ENCODE results near the gene SLC35A1.
A peak's percentile ranks its signal among the peaks of the same experiment; 100 is the strongest.
"Not testable (repeated sequence)": the region's sequence is repeated elsewhere in the genome, so short reads cannot be mapped to it uniquely, and the experiment has no call there.

SLC35A1 gene

DNA sequence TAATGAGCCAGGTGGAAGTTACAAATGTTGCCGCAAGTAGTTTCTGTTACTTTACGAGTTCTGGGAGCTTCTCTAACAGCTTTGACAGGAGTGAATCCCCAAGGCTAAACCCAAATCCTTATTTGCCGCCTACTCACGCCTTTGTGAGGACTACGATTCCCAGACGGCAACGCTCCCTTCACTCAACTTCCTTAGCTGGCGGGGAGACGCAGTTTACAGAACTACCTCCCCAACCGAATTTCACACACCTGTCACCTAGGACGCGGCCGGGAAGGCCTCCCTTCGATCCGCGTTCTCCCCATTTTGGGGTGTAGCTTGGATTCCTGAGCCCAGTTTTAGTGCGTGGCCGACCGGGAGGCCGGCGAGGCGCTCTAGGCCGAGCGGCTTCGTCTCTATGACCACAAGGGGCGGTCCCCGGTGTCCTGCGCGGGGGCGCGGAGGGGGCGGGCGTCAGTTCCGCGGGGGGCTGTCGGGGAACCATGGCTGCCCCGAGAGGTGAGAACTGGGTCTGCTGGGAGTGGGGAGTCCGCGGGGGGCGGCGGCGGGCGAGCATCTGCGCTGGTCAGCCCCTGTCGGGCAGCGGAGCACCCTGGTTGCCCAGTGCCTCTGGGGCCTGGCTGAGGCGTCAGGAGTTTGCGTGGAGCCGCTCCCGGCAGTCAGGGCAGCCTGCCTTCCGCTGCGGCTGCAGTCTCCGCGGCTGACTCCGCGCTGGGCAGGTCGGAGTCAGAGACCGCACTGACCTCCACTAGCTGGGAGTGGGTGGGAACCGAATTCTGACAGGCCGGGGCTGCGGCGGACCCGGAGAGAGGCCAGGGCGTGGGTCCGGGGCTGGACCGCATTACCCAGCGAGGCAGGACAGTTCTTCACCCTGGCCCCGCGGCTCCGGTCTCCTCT lies at the start of gene SLC35A1:
Gene SLC35A1, plus strand, starts transcription at position 450 of the 894 bp plus-strand sequence. Its CDS starts 30 bp downstream, at position 480.
- peak; percentile 85 for DNase-seq (ENCODE audit: low spot score)

DNA sequence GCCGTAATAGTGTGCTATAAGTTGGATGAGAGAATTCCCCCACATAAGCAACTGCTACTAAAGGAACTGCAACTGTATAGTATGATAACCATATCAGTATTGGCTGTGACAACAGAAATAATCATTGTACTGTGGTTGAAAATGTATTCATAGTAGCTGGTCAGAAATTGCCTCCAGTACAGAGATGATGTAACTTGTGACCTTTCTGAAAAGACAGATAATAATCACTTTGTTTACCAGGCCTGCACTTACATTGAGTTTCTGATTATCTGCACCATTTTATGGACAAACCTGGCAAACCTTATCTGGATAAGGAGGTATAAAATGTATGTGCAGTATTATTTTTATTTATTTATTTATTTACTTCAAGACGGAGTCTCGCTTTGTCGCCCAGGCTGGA lies 46.0 kb upstream of the SLC35A1 start:
- DNase-seq (ENCODE audit: low spot score), result no peak

DNA sequence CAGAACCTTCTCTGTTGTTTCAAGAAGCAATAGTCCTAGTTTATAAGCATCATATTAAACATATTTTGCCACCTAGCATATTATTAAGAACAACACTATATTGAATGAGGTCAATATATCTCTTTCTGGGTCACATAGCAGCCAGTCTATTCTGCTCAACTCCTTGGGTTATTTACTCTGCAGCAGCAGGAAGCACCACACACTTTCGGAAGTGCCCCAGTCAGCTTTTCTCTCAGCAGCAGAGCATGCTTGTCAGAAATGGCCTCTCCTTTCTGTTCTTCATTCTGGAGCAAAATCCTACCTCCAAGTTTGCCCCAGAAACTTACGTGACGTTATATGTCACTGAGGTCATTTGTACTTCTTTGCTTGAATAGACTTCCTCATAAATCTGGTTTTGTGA lies 42.3 kb upstream of the SLC35A1 start:
- no peak for DNase-seq (ENCODE audit: low spot score)

- no peak for DNase-seq (ENCODE audit: low spot score)
These were observed 41.5 kb upstream of the SLC35A1 start for GRCh38 chr6:87431263-87431662.

- peak; percentile 67 for DNase-seq (ENCODE audit: low spot score)
These were observed 36.3 kb upstream of the SLC35A1 start for GRCh38 chr6:87436435-87436834.

DNA sequence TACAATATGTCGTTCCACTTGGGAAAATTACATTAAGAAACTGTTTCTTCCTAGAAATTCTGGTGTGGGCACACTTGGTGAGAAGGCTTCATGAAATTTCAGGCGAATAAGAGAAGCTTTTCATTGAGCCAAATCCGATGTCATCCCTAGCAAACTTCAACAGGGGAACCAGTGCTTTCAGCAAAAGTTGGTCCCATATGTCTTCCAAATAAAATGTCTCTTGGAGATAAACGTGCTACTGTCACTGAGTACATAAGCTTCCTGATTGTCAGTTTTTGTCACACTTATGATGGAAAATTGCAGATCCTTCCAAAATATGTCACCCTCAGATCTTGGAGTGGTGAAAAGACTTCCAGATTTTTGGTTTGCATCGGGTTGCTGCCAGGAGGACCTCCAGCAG lies 31.1 kb upstream of the SLC35A1 start:
- DNase-seq (ENCODE audit: low spot score), result no peak

DNA sequence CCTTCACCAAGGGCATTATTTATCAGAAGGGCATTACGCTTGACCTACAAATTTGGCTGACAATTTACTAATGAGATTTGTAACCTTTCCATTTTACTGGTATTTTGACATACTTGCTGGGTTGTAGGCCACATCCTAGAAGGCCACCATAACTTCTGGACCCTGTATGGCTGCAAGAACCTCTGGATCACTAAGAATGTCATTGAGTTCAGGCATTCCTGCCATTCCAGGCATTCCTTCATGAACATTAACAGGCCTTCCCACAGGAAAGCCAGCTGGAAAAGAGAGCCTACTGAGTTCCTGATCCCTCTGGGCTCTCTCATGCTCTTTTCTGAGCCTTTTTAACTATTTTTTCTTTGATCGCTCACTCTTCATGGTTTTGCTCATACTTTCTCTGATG lies 28.4 kb upstream of the SLC35A1 start:
- DNase-seq (ENCODE audit: low spot score), result no peak

GRCh38 chr6:87465051-87465450 lies 7.7 kb upstream of the SLC35A1 start:
- DNase-seq (ENCODE audit: low spot score), result no peak

DNA sequence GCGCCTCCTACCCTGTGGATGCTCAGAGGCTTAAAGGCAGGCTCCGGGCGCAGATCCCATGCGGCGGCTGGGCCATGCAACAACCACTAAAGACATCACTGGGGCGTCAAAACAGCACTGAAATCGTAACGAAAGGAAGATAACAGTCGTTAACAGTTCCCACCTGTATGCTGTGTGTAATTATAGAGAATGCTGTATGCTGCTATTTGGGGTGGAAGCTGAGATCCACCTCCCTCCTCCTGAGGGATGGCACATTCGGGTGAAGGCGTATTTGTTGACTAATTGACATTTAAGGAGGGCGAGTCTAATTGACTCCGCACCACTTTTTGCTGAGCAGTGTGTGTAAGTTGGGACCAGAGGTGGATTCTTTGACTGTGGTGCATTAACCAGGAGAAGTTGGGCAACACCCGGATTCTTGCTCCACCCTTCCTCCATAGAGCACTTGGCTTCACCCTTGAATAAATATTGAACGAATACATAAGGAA lies 687 bp downstream of the SLC35A1 start:
- DNase-seq (ENCODE audit: low spot score), result peak; percentile 75

DNA sequence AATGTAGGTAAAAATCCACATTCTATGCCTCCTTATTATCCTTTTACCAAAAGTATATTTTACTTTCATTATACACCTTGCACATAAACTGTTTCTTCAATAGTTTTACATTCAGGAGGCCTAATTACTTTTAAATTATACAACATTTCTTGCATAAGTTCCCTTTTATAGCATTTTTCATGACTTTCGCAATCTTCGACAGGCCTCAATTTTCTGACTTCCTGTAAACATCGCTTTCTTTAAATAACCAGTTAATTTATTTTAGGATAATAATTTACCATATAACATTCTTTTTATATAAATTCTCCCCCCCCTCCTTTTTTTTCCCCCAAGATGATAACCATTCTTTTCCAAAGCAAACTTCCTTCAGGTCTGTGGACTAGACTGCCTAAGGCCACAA lies 9.2 kb downstream of the SLC35A1 start:
- DNase-seq (ENCODE audit: low spot score), result no peak

GRCh38 chr6:87482366-87482765 lies 9.6 kb downstream of the SLC35A1 start:
- no peak for DNase-seq (ENCODE audit: low spot score)

DNA sequence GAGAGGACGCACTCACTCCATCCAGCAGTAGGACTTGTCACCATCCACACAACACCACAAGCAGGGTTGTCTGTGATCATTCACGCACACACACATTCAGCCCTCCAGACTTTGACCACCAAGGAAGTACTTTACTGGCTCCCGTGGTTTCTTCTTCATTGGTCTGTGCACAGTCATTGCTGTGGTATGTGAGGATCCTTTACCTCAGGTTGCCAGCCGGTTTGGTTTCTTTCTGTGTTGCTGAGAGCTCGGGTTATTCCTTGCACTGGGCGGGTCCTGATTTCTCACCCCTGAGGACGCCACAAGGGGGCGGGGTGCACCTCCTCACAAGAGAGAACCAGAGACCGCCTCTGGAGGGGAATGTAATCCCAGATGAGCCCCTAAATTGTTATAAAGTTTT lies 11.2 kb downstream of the SLC35A1 start:
- DNase-seq (ENCODE audit: low spot score), result peak; percentile 47

DNA sequence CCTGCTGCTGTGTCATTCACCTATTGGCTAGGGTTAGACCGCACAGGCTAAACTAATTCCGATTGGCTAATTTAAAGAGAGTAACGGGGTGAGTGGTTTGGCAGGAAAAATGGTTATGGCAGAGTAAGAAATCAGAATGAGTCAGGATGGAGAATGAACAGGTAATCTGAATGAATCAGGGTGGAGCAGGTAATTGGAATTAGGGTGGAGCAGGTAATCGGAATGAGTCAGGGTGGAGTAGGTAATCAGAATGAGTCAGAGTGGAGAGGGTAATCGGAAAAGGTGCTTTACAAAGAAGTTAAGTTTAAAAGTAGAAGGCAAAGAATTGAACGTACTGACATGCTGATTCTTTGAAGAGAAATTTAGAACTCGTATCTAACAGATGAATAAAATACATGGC lies 11.7 kb downstream of the SLC35A1 start:
- no peak for DNase-seq (ENCODE audit: low spot score)

- no peak for DNase-seq (ENCODE audit: low spot score)
These were observed 14.8 kb downstream of the SLC35A1 start for GRCh38 chr6:87487555-87487954.

- DNase-seq (ENCODE audit: low spot score), result not testable (repeated sequence)
These were observed 16.6 kb downstream of the SLC35A1 start for GRCh38 chr6:87489326-87489725.

DNA sequence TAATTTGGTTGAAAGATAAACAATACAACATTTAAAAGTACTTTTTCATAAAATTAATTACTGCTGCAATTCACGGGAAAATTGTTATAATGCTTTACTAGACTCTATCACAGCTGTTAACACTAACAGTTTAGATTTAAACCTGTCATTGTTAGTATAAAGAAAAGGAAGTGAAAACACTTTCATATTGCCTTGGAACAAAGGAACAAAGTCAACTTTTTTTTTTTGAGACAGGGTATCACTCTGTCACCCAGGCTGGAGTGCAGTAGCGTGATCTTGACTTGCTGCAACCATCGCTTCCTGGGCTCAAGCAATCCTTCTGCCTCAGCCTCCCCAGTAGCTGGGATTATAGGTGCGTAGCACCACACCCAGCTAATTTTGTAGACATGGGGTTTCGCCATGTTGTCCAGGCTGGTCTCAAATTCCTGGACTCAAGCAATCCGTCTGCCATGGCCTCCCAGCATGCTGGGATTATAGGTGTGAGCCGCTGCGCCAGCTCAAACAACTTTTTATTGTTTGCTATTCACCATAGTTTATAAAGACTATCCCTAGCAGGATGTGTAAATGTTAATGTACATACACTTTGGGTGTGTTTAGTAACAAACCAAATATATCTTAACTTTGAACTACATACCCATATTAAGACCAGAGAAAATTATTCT lies 22.1 kb downstream of the SLC35A1 start:
- peak; percentile 28 for DNase-seq (ENCODE audit: low spot score)

- no peak for DNase-seq (ENCODE audit: low spot score)
These were observed 25.3 kb downstream of the SLC35A1 start for GRCh38 chr6:87498048-87498447.

GRCh38 chr6:87501809-87502572 lies 29.2 kb downstream of the SLC35A1 start:
- DNase-seq (ENCODE audit: low spot score), result no peak

GRCh38 chr6:87504441-87504840 lies 31.7 kb downstream of the SLC35A1 start:
- no peak for DNase-seq (ENCODE audit: low spot score)

DNA sequence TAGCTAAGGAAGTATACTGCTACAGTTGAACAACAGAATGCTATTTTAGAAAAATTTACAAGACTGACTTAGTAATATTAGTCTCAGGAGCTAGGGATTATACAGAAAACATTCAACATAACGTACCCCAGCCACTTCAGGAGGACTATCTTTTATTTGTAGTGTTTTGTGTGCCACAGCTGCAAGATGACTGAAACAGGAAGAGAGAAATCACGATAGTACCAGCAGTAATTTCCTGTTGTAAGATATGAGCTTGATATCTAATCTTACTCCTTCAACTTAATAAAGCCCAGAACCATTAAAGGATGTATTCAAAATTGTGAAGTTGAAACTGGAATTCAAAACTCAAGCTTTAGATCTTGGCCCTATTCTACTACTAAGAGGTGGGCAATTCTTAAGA lies 42.1 kb downstream of the SLC35A1 start:
- DNase-seq (ENCODE audit: low spot score), result peak; percentile 17

- no peak for DNase-seq (ENCODE audit: low spot score)
These were observed 45.7 kb downstream of the SLC35A1 start for GRCh38 chr6:87518453-87518852.

DNA sequence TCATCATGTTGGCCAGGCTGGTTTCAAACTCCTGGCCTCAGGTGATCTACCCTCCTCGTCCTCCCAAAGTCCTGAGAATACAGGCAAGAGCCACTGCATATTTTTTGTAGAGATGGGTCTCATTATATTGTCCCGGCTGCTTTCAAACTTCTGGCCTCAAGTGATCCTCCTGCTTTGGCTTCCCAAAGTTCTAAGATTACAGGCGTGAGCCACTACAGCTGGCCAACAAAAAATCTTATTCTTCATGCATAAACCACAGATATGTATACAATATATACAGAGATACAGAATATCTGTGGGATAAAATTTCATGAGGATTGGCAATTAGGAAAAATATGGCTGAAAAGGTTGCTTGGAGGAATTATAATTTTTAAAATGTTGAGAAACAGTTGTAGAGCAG lies 49.9 kb downstream of the SLC35A1 start:
- DNase-seq (ENCODE audit: low spot score), result no peak

DNA sequence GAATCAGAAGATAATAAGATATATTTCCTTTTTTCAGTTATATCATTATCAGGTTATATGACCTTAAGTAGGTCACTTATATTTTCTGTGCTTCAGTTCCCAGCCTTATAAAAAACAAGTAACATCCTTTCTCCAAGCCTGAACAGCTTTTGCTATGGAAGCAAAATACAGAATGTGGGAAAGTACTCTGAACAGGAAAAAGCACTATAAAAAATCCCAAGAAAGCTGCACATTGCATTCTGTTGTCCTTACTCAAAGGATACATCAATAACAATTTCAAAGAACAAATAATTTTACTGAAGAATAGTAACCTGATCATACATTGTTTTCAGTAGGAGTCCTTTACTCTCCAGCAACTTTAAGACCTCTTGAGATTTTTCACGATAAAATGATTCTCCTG lies 56.4 kb downstream of the SLC35A1 start:
- DNase-seq (ENCODE audit: low spot score), result no peak

Measured in NAMALWA (cell line).